PC-9 (cell line): Measurements from ENCODE around the gene CEP85L.

Experiments used
- CTCF ChIP-seq: fragments of 200-600 bp; sonication (generic); conservative IDR thresholded peaks from 2 replicates; pipeline ENCODE4 v1.6.1; 2017; ENCODE audit warnings: mixed run types, antibody characterized with exemption, mild to moderate bottlenecking, moderate library complexity
- EZH2 ChIP-seq: fragments of 200-600 bp; sonication (generic); IDR thresholded peaks from 2 replicates; pipeline ENCODE4 v1.8.0; 2017; ENCODE audit warnings: antibody characterized with exemption, low read depth

GRCh38 chr6:118562959-118563358 lies 88.4 kb downstream of the CEP85L start:
- TF ChIP-seq CTCF = no peak
- no peak for TF ChIP-seq EZH2
